AG09309 (cell line): Measurements from ENCODE around the gene IQSEC3.
"Not testable (repeated sequence)": the region's sequence is repeated elsewhere in the genome, so short reads cannot be mapped to it uniquely, and the experiment has no call there.

Experiments
- DNase-seq: peaks from one replicate; pipeline ENCODE4 v3.0.0-alpha.2; 2010; ENCODE audit warnings: low read depth
- H3K4me3 ChIP-seq: 2 replicates; pipeline ENCODE4 v1.5.1; 2011; ENCODE audit warnings: mild to moderate bottlenecking, low read depth, low read length, moderate library complexity; ENCODE audit not compliant: control insufficient read depth
- TF ChIP-seq, protein P1 (sequence below): IDR thresholded peaks from 2 replicates; pipeline ENCODE4 v1.5.1; 2011; ENCODE audit warnings: mild to moderate bottlenecking, low read depth, low read length, inconsistent platforms; ENCODE audit not compliant: insufficient read depth, control insufficient read depth; ENCODE audit errors: missing control alignments

Gene IQSEC3

GRCh38 chr12:66428-66781 is at the start of gene IQSEC3:
TSS of gene IQSEC3 (plus strand) at chr12:66767. CDS start at chr12:66883, 116 bp downstream.
- H3K4me3 ChIP-seq, DNase-seq: not testable (repeated sequence)

DNA sequence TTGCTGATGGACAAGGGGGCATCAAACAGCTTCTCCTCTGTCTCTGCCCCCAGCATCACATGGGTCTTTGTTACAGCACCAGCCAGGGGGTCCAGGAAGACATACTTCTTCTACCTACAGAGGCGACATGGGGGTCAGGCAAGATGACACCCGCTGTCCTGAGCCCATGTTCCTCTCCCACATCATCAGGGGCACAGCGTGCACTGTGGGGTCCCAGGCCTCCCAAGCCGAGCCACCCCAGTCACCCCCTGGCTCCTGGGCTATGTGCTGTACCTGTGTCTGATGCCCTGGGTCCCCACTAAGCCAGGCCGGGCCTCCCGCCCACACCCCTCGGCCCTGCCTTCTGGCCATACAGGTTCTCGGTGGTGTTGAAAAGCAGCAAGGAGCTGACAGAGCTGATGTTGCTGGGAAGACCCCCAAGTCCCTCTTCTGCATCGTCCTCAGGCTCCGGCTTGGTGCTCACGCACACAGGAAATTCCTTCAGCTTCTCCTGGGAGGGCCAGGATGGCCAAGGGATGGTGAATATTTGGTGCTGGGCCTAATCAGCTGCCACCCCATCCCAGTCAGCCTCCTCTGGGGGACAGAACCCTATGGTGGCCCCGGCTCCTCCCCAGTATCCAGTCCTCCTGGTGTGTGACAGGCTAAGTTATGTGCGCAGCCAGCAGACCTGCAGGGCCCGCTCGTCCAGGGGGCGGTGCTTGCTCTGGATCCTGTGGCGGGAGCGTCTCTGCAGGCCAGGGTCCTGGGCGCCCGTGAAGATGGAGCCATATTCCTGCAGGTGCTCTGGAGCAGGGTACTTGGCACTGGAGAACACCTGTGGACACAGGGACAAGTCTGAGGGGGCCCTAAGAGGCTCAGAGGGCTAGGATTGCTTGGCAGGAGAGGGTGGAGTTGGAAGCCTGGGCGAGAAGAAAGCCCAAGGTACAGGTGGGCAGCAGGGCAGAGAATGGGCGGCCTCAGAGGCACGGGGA is 48.9 kb upstream of the IQSEC3 start:
- H3K4me3 ChIP-seq, DNase-seq: not testable (repeated sequence)

GRCh38 chr12:18821-19567 is 47.6 kb upstream of the IQSEC3 start:
- H3K4me3 ChIP-seq, DNase-seq: not testable (repeated sequence)

- not testable (repeated sequence) for H3K4me3 ChIP-seq, DNase-seq
Measured at GRCh38 chr12:19906-20305, 46.7 kb upstream of the IQSEC3 start.

DNA sequence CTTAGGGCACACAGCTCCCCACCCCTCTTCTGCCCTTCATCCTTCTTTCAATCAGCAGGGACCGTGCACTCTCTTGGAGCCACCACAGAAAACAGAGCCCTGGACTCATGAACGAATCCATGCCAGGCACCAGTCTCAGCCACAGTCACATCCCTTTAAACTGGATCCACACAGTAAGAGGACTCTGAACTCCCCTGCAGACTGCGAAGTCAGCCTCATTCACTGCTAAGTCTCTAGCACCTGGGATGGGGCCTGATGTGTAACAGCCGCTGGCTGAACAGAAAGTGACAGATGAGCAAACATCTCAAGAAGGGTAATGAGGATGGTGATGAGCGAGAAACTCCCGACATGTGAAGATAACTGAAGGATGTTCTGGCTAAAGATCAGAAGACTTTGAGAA is 45.8 kb upstream of the IQSEC3 start:
- TF ChIP-seq, protein P1, sequence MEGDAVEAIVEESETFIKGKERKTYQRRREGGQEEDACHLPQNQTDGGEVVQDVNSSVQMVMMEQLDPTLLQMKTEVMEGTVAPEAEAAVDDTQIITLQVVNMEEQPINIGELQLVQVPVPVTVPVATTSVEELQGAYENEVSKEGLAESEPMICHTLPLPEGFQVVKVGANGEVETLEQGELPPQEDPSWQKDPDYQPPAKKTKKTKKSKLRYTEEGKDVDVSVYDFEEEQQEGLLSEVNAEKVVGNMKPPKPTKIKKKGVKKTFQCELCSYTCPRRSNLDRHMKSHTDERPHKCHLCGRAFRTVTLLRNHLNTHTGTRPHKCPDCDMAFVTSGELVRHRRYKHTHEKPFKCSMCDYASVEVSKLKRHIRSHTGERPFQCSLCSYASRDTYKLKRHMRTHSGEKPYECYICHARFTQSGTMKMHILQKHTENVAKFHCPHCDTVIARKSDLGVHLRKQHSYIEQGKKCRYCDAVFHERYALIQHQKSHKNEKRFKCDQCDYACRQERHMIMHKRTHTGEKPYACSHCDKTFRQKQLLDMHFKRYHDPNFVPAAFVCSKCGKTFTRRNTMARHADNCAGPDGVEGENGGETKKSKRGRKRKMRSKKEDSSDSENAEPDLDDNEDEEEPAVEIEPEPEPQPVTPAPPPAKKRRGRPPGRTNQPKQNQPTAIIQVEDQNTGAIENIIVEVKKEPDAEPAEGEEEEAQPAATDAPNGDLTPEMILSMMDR, result no peak
- DNase-seq, result no peak
- no peak overlapping the region for H3K4me3 ChIP-seq

GRCh38 chr12:21301-22189 is 45.0 kb upstream of the IQSEC3 start:
- no peak for DNase-seq
- no peak overlapping the region for H3K4me3 ChIP-seq
- TF ChIP-seq, protein P1, result no peak

GRCh38 chr12:22190-22529 is 44.4 kb upstream of the IQSEC3 start:
- H3K4me3 ChIP-seq, result no peak overlapping the region

GRCh38 chr12:22530-23201 is 43.9 kb upstream of the IQSEC3 start:
- no peak for DNase-seq
- H3K4me3 ChIP-seq, result no peak overlapping the region
- TF ChIP-seq, protein P1, result no peak

More at GRCh38 chr12:22190-22529, 44.4 kb upstream of the IQSEC3 start:
- TF ChIP-seq, protein P1, result no peak
- no peak for DNase-seq

GRCh38 chr12:27904-28303 is 38.7 kb upstream of the IQSEC3 start:
- DNase-seq, H3K4me3 ChIP-seq: not testable (repeated sequence)

GRCh38 chr12:38775-39174 is 27.8 kb upstream of the IQSEC3 start:
- not testable (repeated sequence) for H3K4me3 ChIP-seq, DNase-seq

DNA sequence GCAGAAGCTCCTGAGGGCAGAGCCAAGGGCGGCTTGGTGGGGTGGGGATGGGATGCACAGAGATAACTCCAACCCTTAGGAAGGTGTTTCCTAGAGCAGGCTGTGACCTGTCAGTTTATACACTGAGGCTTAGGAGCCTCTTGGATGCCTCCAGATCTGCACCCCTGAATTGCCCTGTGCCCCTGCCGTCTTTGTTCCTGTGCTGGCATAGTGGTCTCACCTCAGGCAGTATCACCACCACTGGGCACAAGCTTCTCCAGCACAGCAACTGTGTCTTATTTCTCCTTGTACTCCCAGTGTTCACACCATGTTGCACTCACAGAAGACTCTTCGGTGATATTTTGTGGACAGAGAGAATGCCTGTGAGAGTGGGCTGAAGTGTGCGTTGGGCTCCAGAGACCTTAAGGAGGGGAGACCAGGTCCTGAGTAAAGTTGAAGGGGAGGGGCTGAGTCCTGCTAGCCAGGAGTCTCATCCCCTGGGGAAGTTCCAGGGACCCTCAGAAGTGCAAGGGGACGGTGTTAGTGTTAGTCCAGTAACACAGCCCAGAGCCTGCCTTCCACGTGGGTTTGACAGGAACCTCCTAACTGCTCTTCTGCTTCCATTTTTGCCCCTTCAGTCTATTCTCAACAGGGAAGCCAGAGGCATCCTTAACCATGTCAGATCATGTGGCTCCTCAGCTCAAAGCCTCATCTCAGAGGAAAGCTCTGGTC is 26.9 kb upstream of the IQSEC3 start:
- not testable (repeated sequence) for H3K4me3 ChIP-seq, DNase-seq
